NCI-H146 (cell line): Measurements from ENCODE around the gene RCAN2.

Source experiments
- DNase-seq: peaks from one replicate; lab custom pipeline; 2025; lab: John Stamatoyannopoulos, UW

Gene RCAN2

GRCh38 chr6:46381579-46381978 lies 109.7 kb downstream of the RCAN2 start:
- no peak for DNase-seq

GRCh38 chr6:46381057-46381456 lies 110.2 kb downstream of the RCAN2 start:
- DNase-seq, result no peak

GRCh38 chr6:46380152-46380807 lies 111.0 kb downstream of the RCAN2 start:
- no peak for DNase-seq

GRCh38 chr6:46378882-46379416 lies 112.3 kb downstream of the RCAN2 start:
- DNase-seq, result no peak

GRCh38 chr6:46378161-46378881 lies 112.9 kb downstream of the RCAN2 start:
- no peak for DNase-seq

- DNase-seq, result no peak
Measured at GRCh38 chr6:46377209-46377608, 114.0 kb downstream of the RCAN2 start.

- no peak for DNase-seq
Measured at GRCh38 chr6:46376562-46377061, 114.6 kb downstream of the RCAN2 start.

- no peak for DNase-seq
Measured at GRCh38 chr6:46370622-46371021, 120.6 kb downstream of the RCAN2 start.

GRCh38 chr6:46368169-46368536 lies 123.1 kb downstream of the RCAN2 start:
- DNase-seq, result no peak

- DNase-seq, result no peak
Measured at GRCh38 chr6:46367354-46368168, 123.7 kb downstream of the RCAN2 start.

GRCh38 chr6:46366190-46366900 lies 124.9 kb downstream of the RCAN2 start:
- no peak for DNase-seq

GRCh38 chr6:46357591-46357990 lies 133.7 kb downstream of the RCAN2 start:
- DNase-seq, result no peak

- no peak for DNase-seq
Measured at GRCh38 chr6:46356543-46356942, 134.7 kb downstream of the RCAN2 start.

- DNase-seq, result no peak
Measured at GRCh38 chr6:46353528-46353927, 137.7 kb downstream of the RCAN2 start.

- no peak for DNase-seq
Measured at GRCh38 chr6:46352541-46353268, 138.5 kb downstream of the RCAN2 start.

- DNase-seq, result no peak
Measured at GRCh38 chr6:46350714-46351113, 140.5 kb downstream of the RCAN2 start.

- no peak for DNase-seq
Measured at GRCh38 chr6:46347669-46348068, 143.6 kb downstream of the RCAN2 start.

GRCh38 chr6:46340246-46340645 lies 151.0 kb downstream of the RCAN2 start:
- DNase-seq, result no peak

GRCh38 chr6:46338131-46338530 lies 153.1 kb downstream of the RCAN2 start:
- DNase-seq, result no peak

GRCh38 chr6:46334442-46334841 lies 156.8 kb downstream of the RCAN2 start:
- DNase-seq, result no peak

- DNase-seq, result no peak
Measured at GRCh38 chr6:46333481-46333880, 157.8 kb downstream of the RCAN2 start.
